Fibroblast of skin of right quadriceps (primary cell): ENCODE data around the gene TLK1.

Source experiments
- DNase-seq: peaks from one replicate; pipeline ENCODE4 v3.0.0-alpha.2; 2013

The TLK1 gene

DNA sequence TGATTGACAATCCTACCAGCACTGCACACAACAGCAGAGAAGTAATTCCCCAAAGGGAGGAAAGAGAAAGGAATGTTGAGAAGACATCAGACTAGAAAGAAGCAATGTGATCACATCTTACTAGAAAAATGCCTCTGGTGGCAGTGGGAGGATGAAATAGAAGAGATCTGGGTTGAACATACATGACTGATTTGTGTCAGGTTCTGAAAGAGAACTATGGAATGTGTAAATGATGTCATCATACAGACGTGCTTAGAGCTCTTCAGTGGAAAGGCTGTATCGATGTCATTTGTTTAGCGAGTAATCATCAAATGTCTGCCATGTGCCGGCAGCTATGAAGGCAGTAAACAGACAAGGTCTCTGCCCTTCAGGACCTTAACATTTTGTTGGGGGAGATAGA lies 206.8 kb downstream of the TLK1 start:
- peak; percentile 31 for DNase-seq

DNA sequence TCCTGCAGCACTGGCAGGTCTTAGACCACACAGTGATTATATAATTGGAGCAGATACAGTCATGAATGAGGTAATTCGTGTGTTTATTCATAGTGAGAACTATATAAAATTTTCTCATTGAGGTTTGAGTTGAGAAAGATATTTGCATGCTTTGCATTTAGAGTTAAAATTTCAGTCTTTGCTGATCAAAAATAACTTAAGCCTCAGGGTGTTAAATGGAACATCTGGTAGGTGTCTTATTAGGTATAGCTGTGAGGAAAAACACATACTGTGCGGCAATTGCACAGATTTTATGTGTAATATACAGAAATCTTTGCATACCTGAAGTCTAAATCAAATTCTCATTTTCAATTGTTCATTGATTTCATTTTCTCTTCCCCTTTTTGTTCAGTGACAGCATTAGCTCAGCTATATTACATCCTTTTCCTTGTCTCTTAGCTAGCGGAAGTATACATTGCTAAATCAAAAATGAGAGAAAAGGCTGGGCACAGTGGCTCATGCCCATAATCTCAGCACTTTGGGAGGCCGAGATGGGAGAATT lies 210.4 kb downstream of the TLK1 start:
- DNase-seq = no peak

DNA sequence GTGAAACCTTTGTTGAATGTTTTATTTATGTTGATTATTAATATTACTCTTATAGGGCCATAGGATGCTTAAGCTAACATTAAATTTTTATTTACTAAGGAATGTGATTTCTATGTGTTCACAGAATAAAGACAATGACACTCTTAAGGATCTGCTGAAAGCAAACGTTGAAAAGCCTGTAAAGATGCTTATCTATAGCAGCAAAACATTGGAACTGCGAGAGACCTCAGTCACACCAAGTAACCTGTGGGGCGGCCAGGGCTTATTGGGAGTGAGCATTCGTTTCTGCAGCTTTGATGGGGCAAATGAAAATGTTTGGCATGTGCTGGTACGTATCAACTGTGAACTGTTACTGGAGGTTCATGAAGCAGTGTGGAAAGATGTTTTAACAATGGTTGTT lies 211.3 kb downstream of the TLK1 start:
- no peak for DNase-seq

DNA sequence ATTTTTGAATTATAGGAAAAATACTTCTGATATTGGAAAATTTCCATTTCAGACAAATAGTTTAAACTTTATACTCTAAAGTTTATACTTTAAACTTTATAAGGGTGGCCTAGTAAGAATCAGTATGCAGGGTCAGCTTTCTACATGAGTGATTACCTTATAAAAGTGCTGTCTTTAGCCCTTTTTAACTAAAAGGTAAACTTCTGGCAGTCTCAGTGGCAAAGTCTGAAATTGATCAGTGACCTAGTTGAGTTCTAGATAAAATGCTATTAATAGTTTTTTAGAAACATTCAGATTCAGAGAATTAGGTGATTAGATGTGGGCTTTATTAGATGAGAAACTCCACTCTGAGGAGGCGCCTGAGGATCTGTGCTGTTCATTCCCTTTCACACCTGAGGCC lies 216.1 kb downstream of the TLK1 start:
- DNase-seq = no peak

DNA sequence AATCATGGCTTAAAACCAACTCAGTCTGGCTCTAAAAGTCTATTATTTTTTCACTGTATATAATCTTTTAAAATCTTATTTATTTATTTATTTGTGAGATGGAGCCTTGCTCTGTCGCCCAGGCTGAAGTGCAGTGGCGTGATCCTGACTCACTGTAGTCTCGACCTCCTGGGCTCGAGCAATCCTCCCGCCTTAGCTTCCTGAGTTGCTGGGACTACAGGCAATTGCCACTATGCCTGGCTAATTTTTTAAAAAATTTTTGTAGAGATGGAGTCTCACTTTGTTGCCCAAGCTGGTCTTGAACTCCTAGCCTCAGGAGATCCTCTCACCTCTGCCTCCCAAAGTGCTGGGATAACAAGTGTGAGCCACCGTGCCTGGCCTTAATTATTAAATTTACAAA lies 217.1 kb downstream of the TLK1 start:
- DNase-seq = no peak

DNA sequence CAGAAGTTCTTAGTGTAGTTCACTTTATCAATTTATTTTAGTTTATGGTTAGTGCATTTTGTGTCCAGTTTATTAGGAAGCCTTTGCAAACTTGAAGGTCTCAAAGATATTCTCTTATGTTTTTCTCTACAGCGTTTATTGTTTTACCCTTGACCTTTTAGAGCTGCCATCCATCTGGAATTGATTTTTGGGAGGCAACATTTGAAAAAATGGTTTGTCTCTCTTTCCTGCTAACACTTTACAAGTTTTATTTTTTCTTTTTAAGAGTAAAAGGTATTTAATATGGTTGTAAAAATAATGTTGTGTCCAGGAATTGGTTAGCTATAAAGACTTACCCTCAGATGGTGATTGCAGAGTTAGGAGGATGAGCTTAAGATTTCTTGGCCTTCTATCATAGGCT lies 217.7 kb downstream of the TLK1 start:
- DNase-seq = no peak

DNA sequence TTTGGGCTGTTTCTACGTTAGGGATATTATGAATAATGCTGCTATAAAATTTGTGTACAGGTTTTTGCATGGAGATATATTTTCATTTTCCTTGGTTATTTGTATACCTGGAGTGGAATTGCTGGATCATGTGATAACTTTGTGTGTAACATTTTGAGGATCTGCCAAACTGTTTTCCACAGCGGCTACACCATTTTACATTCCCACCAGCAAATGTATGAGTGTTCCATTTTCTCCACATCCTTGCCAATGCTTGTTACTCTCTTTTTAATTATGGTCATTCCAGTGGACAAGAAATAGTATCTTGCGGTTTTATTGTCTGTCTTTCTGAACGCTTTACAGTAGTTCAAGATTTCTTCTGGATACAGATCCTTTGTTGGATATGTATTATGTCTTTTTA lies 218.1 kb downstream of the TLK1 start:
- no peak for DNase-seq
